Measurements from ENCODE around the gene SLC2A4RG. TPM values are rescaled to one million over a fixed set of nuclear protein-coding genes. Genes with fewer than 3 reads are reported as not detected.

The SLC2A4RG gene, protein sequence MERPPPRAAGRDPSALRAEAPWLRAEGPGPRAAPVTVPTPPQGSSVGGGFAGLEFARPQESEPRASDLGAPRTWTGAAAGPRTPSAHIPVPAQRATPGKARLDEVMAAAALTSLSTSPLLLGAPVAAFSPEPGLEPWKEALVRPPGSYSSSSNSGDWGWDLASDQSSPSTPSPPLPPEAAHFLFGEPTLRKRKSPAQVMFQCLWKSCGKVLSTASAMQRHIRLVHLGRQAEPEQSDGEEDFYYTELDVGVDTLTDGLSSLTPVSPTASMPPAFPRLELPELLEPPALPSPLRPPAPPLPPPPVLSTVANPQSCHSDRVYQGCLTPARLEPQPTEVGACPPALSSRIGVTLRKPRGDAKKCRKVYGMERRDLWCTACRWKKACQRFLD
- 10 to 100 TPM; 38.5 to 39.8 TPM for total RNA-seq

DNA sequence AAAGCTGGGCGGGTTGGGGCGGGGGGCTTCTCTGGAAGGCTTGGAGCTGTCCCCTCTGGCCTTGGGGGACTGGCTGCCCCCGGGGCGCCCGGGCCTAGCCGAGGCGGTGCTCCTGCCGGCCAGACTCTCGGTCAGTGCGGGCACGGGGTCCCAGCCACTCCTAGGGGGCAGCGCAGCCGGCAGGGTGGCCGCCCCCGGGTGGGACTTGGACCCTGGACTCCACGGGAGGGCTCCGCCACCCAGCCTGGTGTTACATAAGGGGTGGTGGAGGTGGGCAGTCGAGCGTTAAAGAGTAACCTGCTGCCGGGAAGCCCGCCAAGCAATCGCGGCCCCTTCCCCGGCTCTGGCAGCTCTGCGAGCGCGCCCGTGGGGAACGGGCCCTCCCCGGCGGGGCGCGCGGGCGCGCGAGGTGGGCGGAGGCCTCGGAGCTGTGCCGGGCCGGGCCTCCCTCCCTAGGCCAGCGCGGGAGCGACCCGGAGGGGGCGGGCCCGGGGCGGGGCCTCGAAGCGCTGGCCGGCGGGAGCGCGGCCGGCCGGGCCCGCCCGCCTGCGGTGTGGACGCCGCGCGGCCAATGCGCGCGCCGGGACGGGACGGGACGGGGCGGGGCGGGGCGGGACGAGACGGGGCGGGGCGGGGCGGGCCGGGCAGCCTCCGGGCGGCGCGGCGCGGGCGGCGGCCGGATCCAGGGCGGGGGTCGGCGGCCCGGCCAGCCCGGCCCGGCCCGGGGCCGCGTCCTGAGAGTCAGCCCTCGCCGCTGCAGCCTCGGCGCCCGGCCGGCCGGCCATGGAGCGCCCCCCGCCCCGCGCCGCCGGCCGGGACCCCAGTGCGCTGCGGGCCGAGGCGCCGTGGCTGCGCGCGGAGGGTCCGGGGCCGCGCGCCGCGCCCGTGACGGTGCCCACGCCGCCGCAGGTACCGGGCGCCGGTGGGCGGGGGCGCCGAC lies at the start of gene SLC2A4RG:
TSS of gene SLC2A4RG (plus strand) at position 647 of the 940 bp plus-strand sequence. CDS start at position 784, 137 bp downstream.
- no peaks in the 10 kb centered on the region for H3K9me3 Mint-ChIP-seq
- H3K36me3 Mint-ChIP-seq (ENCODE audit: low read depth), result peaks cover 5% of the 10 kb centered on the region
- peak; percentile 55 for ATAC-seq
- DNase-seq, result peak; percentile 60
- CTCF ChIA-PET, result interaction anchor here (0.7 to 1.3 kb wide), 2 partner anchors 32 to 200 kb away, joined by 3 read pairs; partner anchors contain the start of genes ARFRP1 and ZGPAT
- H3K4me3 Mint-ChIP-seq, result peak within 1 kb of the TSS; percentile 52
- TF ChIP-seq, protein P1, sequence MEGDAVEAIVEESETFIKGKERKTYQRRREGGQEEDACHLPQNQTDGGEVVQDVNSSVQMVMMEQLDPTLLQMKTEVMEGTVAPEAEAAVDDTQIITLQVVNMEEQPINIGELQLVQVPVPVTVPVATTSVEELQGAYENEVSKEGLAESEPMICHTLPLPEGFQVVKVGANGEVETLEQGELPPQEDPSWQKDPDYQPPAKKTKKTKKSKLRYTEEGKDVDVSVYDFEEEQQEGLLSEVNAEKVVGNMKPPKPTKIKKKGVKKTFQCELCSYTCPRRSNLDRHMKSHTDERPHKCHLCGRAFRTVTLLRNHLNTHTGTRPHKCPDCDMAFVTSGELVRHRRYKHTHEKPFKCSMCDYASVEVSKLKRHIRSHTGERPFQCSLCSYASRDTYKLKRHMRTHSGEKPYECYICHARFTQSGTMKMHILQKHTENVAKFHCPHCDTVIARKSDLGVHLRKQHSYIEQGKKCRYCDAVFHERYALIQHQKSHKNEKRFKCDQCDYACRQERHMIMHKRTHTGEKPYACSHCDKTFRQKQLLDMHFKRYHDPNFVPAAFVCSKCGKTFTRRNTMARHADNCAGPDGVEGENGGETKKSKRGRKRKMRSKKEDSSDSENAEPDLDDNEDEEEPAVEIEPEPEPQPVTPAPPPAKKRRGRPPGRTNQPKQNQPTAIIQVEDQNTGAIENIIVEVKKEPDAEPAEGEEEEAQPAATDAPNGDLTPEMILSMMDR (IDR thresholded peaks at IDR 0.05), result no peak
- intact Hi-C loops (cut with micrococcal nuclease), result no loop called here
- POLR2A ChIA-PET, result interaction anchor here (0.6 to 2.2 kb wide), 6 partner anchors 9 to 81 kb away, joined by 3 to 6 read pairs (median 3); partner anchors contain the start of genes ARFRP1, RTEL1 and ZGPAT
- no peak within 1 kb of the TSS for H3K27ac Mint-ChIP-seq
- H3K4me1 Mint-ChIP-seq (ENCODE audit: low read depth), result peaks cover 22% of the 10 kb centered on the region
- H3K27me3 Mint-ChIP-seq, result no peaks in the 10 kb centered on the region

DNA sequence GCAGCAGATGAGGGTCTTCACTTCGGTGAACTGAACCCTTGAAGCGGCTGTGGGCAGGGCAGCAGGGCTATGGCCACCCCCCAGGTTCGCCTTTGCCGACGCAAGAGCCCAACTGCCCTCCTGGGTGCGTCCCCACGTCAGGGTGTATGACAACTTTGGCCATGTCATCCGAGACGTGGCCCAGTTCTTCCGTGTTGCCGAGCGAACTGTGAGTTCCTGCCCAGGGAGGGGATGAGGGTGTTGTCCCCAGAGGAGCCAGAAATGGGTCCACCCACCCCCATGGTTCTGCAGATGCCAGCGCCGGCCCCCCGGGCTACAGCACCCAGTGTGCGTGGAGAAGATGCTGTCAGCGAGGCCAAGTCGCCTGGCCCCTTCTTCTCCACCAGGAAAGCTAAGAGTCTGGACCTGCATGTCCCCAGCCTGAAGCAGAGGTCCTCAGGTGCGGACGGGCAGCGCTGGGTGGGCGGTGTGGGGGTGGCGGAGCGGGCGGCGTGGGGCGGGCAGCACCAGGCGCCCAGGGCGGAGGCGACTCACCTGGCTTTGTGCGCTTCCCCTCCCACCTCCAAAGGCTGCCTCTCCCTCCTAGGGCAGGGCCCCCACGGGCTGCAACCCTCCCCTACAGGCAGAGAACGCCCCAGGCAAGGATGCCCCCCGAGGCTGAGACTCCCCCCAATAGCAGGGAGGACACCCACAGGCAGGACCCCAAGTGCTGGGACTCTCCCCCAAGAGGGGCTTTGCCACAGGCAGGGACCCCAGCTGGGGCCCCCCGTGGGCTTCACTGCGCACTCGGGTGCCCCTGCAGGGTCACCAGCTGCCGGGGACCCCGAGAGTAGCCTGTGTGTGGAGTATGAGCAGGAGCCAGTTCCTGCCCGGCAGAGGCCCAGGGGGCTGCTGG lies 49.3 kb upstream of the SLC2A4RG start:
- H3K4me3 Mint-ChIP-seq, result no peak overlapping the region

DNA sequence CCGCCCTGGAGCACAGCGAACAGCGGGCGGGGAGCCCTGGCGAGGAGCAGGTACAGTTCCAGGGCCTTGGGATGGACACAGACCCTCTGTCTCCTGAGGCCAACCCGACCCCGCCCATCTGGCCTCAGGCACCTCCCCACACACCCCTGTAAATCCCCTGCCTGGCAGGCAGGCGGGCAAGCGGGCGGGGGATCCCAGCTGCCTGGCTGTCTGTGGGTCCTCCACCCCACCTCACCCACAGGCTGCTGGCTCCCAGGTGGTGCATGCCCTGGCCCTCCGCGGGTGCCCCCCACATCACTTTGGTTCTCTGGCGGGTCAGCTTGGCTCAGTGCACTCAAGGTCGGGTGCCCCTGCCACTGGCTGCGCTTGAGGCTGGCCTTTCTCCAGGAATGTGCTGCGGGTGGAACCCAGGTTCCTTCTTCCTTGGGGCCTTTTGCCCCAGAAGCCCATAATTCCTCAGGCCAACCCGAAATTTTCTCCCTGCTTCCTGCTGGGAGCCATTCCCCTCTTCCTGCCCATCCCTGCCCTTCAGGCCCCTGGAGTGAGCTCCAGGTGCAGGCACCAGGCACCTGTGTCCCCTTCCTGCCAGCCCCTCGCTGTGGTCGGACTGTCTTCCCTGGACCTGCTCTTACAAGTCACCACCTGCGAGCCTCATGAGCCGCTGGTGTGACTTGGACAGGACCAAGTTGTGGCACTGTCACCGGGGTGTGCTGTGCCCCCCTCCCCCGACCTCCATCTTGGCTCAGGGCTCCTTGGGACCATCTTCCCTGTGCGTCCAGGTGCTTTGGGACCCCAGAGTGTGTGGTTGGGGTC lies 48.5 kb upstream of the SLC2A4RG start:
- Mint-ChIP-seq H3K27ac (no peak overlapping the region), H3K4me3 (no peak overlapping the region), H3K36me3 (ENCODE audit: low read depth) (peaks cover 16% of the 10 kb centered on the region), H3K27me3 (no peaks in the 10 kb centered on the region), H3K9me3 (no peaks in the 10 kb centered on the region), H3K4me1 (ENCODE audit: low read depth) (peaks cover 14% of the 10 kb centered on the region)
- POLR2A ChIA-PET, result no interaction called here
- TF ChIP-seq, protein P1 (IDR thresholded peaks at IDR 0.05), result no peak
- DNase-seq (no peak), ATAC-seq (no peak)
- intact Hi-C loops (cut with micrococcal nuclease), result no loop called here
- CTCF ChIA-PET, result interaction anchor here (1.0 kb wide), 1 partner anchor 16 kb away, joined by 3 read pairs; no protein-coding TSS in a partner anchor

More for the DNA sequence above, 49.3 kb upstream of the SLC2A4RG start:
- ChIA-PET POLR2A (no interaction called here), CTCF (no interaction called here)
- DNase-seq, result no peak
- Mint-ChIP-seq H3K27me3 (no peaks in the 10 kb centered on the region), H3K36me3 (ENCODE audit: low read depth) (peaks cover 16% of the 10 kb centered on the region), H3K4me1 (ENCODE audit: low read depth) (peaks cover 11% of the 10 kb centered on the region), H3K27ac (no peak overlapping the region), H3K9me3 (no peaks in the 10 kb centered on the region)
- ATAC-seq, result no peak
- TF ChIP-seq, protein P1 (IDR thresholded peaks at IDR 0.05), result no peak
- intact Hi-C loops (cut with micrococcal nuclease), result no loop called here

DNA sequence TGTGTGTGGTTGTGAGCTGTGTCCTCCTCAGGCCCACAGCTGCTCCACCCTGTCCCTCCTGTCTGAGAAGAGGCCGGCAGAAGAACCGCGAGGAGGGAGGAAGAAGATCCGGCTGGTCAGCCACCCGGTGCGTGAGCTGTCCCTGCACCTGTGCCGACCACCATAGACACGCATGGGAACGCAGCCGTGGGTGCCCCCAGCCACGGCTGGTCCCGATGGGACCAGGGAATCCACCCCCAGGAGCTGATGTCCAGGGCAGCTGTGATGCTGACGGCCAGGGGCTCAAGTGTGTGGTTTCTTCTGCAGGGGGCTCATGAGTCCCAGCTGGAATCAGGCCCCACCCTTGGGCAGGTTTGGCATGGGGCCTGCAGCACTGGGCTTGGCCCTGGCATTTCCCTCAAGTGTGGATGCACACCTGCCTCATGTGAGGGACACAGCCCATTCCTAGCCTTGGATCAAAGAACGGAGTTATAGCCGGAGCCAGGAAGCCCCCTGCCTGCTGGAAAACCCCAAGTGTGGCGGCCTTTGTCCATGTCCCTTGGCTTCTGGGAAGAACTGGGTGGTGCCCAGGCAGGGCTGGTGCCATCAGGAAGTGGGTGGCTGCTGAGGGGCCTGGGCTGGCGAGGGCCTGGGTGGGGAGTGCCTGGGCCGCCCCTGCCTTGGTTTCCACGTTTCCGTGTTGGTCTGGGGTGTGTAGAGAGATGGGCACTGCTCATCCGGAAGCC lies 47.7 kb upstream of the SLC2A4RG start:
- POLR2A ChIA-PET, result no interaction called here
- intact Hi-C loops (cut with micrococcal nuclease), result no loop called here
- Mint-ChIP-seq H3K4me3 (no peak overlapping the region), H3K9me3 (no peaks in the 10 kb centered on the region), H3K4me1 (ENCODE audit: low read depth) (peaks cover 10% of the 10 kb centered on the region), H3K36me3 (ENCODE audit: low read depth) (peaks cover 16% of the 10 kb centered on the region), H3K27me3 (no peaks in the 10 kb centered on the region), H3K27ac (no peak overlapping the region)
- no peak for ATAC-seq
- TF ChIP-seq, protein P1 (IDR thresholded peaks at IDR 0.05), result no peak
- DNase-seq, result no peak
- CTCF ChIA-PET, result interaction anchor here (1.0 kb wide), 1 partner anchor 15 kb away, joined by 3 read pairs; no protein-coding TSS in a partner anchor

Data from activated CD8-positive, alpha-beta T cell treated with anti-CD3 and anti-CD28 coated beads for 36 hours (primary cell).